HUES48 (cell line): ENCODE measurements around the gene RBCK1.

Experiments
- H3K27ac ChIP-seq: one replicate; pipeline ENCODE4 v1.7.0; 2013; ENCODE audit warnings: low read depth, low read length, inconsistent platforms
- H3K27me3 ChIP-seq: 2 replicates; pipeline ENCODE4 v1.6.1; 2013; ENCODE audit warnings: mild to moderate bottlenecking, low read length; ENCODE audit not compliant: control insufficient read depth, insufficient read depth
- H3K36me3 ChIP-seq: 2 replicates; pipeline ENCODE4 v1.6.1; 2013; ENCODE audit warnings: low read length; ENCODE audit not compliant: control insufficient read depth, insufficient read depth
- H3K4me1 ChIP-seq: 2 replicates; pipeline ENCODE4 v1.6.1; 2013; ENCODE audit warnings: mild to moderate bottlenecking, low read length; ENCODE audit not compliant: control insufficient read depth, insufficient read depth
- H3K4me3 ChIP-seq: 2 replicates; pipeline ENCODE4 v1.5.1; 2013; ENCODE audit warnings: mild to moderate bottlenecking, low read depth, low read length
- H3K9ac ChIP-seq: 2 replicates; pipeline ENCODE4 v1.6.1; 2013; ENCODE audit warnings: mild to moderate bottlenecking, low read depth, low read length, moderate library complexity
- H3K9me3 ChIP-seq: 2 replicates; pipeline ENCODE4 v1.6.1; 2013; ENCODE audit warnings: low read length; ENCODE audit not compliant: control insufficient read depth, insufficient read depth

Gene RBCK1

GRCh38 chr20:426566-426965 is 18.5 kb downstream of the RBCK1 start:
- Histone ChIP-seq H3K4me1 (no peaks in the 10 kb centered on the region), H3K36me3 (peaks cover 61% of the 10 kb centered on the region), H3K27ac (no peak overlapping the region), H3K27me3 (no peaks in the 10 kb centered on the region), H3K4me3 (no peak overlapping the region), H3K9me3 (no peaks in the 10 kb centered on the region), H3K9ac (no peak overlapping the region)

GRCh38 chr20:427401-427800 is 19.3 kb downstream of the RBCK1 start:
- H3K4me3 ChIP-seq = no peak overlapping the region
- no peak overlapping the region for H3K9ac ChIP-seq
- no peaks in the 10 kb centered on the region for H3K4me1 ChIP-seq
- no peaks in the 10 kb centered on the region for H3K27me3 ChIP-seq
- H3K27ac ChIP-seq = no peak overlapping the region
- no peaks in the 10 kb centered on the region for H3K9me3 ChIP-seq
- H3K36me3 ChIP-seq = peaks cover 59% of the 10 kb centered on the region

GRCh38 chr20:427849-428657 is 20.0 kb downstream of the RBCK1 start:
- H3K4me3 ChIP-seq = no peak overlapping the region
- H3K27ac ChIP-seq = no peak overlapping the region
- no peak overlapping the region for H3K9ac ChIP-seq
- no peaks in the 10 kb centered on the region for H3K27me3 ChIP-seq
- H3K36me3 ChIP-seq = peaks cover 54% of the 10 kb centered on the region
- no peaks in the 10 kb centered on the region for H3K4me1 ChIP-seq
- no peaks in the 10 kb centered on the region for H3K9me3 ChIP-seq

GRCh38 chr20:428658-429200 is 20.6 kb downstream of the RBCK1 start:
- Histone ChIP-seq H3K9ac (no peak overlapping the region), H3K36me3 (peaks cover 48% of the 10 kb centered on the region), H3K27me3 (no peaks in the 10 kb centered on the region), H3K9me3 (no peaks in the 10 kb centered on the region), H3K27ac (no peak overlapping the region), H3K4me3 (no peak overlapping the region), H3K4me1 (peaks cover 2% of the 10 kb centered on the region; the same call in 1 of the 2 replicates)

GRCh38 chr20:430091-430999 is 22.2 kb downstream of the RBCK1 start:
- H3K36me3 ChIP-seq = peaks cover 42% of the 10 kb centered on the region

GRCh38 chr20:431012-431904 is 23.2 kb downstream of the RBCK1 start:
- H3K9me3 ChIP-seq = no peaks in the 10 kb centered on the region
- no peak overlapping the region for H3K9ac ChIP-seq
- peaks cover 17% of the 10 kb centered on the region for H3K27me3 ChIP-seq
- no peak overlapping the region for H3K4me3 ChIP-seq
- no peak overlapping the region for H3K27ac ChIP-seq
- H3K36me3 ChIP-seq = peaks cover 51% of the 10 kb centered on the region
- H3K4me1 ChIP-seq = peaks cover 12% of the 10 kb centered on the region

More at GRCh38 chr20:430091-430999, 22.2 kb downstream of the RBCK1 start:
- Histone ChIP-seq H3K9ac (no peak overlapping the region), H3K4me3 (no peak overlapping the region), H3K4me1 (peaks cover 12% of the 10 kb centered on the region), H3K27ac (no peak overlapping the region), H3K9me3 (no peaks in the 10 kb centered on the region), H3K27me3 (peaks cover 8% of the 10 kb centered on the region)

GRCh38 chr20:432208-432607 is 24.1 kb downstream of the RBCK1 start:
- Histone ChIP-seq H3K4me3 (no peak overlapping the region), H3K9ac (no peak overlapping the region), H3K27me3 (peaks cover 18% of the 10 kb centered on the region), H3K27ac (no peak overlapping the region), H3K4me1 (peaks cover 12% of the 10 kb centered on the region), H3K36me3 (peaks cover 54% of the 10 kb centered on the region), H3K9me3 (no peaks in the 10 kb centered on the region)

- Histone ChIP-seq H3K36me3 (peaks cover 54% of the 10 kb centered on the region), H3K9ac (no peak overlapping the region), H3K27ac (no peak overlapping the region)
These were observed 24.7 kb downstream of the RBCK1 start for GRCh38 chr20:432677-433299.

GRCh38 chr20:433300-433975 is 25.3 kb downstream of the RBCK1 start:
- Histone ChIP-seq H3K9me3 (no peaks in the 10 kb centered on the region), H3K9ac (no peak overlapping the region), H3K27ac (no peak overlapping the region), H3K4me1 (peaks cover 12% of the 10 kb centered on the region), H3K36me3 (peaks cover 53% of the 10 kb centered on the region), H3K4me3 (no peak overlapping the region), H3K27me3 (peaks cover 18% of the 10 kb centered on the region)

More at GRCh38 chr20:432677-433299, 24.7 kb downstream of the RBCK1 start:
- H3K4me3 ChIP-seq = no peak overlapping the region
- H3K27me3 ChIP-seq = peaks cover 18% of the 10 kb centered on the region
- peaks cover 12% of the 10 kb centered on the region for H3K4me1 ChIP-seq
- H3K9me3 ChIP-seq = no peaks in the 10 kb centered on the region
